ENCODE data around the gene CCT6A. TPM values are rescaled to one million over a fixed set of nuclear protein-coding genes. Genes with fewer than 3 reads are reported as not detected.
A peak's percentile ranks its signal among the peaks of the same experiment; 100 is the strongest.
"Not testable (repeated sequence)": the region's sequence is repeated elsewhere in the genome, so short reads cannot be mapped to it uniquely, and the experiment has no call there.

The CCT6A gene
- 100 to 1,000 TPM; 122 to 131 TPM for total RNA-seq

GRCh38 chr7:56051339-56052191 lies at the start of gene CCT6A, which contains the start of gene PSPH:
TSS of gene CCT6A (plus strand) at chr7:56051765. CDS start at chr7:56051849, 84 bp downstream.
TSS of gene PSPH (minus strand) at chr7:56051444. CDS start at chr7:56021212, 30,232 bp downstream.
- Mint-ChIP-seq H3K27me3 (ENCODE audit: low read depth) (no peaks in the 10 kb centered on the region), H3K4me3 (peak within 1 kb of the TSS; percentile 91 to 94), H3K9me3 (no peaks in the 10 kb centered on the region), H3K4me1 (ENCODE audit: low read depth) (peaks cover 65% of the 10 kb centered on the region), H3K27ac (peak within 1 kb of the TSS; percentile 95), H3K36me3 (ENCODE audit: insufficient read depth in 2 of 2) (peaks cover 7 to 21% of the 10 kb centered on the region in 2 donors)
- ATAC-seq (replicated peaks in 1 of 2) (peak; percentile 95 to 96), DNase-seq (peak; percentile 89 to 92)

GRCh38 chr7:56003749-56004148 lies 47.8 kb upstream of the CCT6A start:
- H3K4me3 Mint-ChIP-seq = no peak overlapping the region
- ATAC-seq (replicated peaks in 1 of 2) (no peak), DNase-seq (no peak)
- peaks cover 22% of the 10 kb centered on the region for H3K4me1 Mint-ChIP-seq (ENCODE audit: low read depth)
- H3K27me3 Mint-ChIP-seq (ENCODE audit: low read depth) = no peaks in the 10 kb centered on the region
- no peak overlapping the region for H3K27ac Mint-ChIP-seq
- peaks cover 1 to 3% of the 10 kb centered on the region in 2 donors for H3K36me3 Mint-ChIP-seq (ENCODE audit: insufficient read depth in 2 of 2)
- no peaks in the 10 kb centered on the region for H3K9me3 Mint-ChIP-seq

GRCh38 chr7:56007167-56007652 lies 44.4 kb upstream of the CCT6A start:
- Mint-ChIP-seq H3K36me3 (ENCODE audit: insufficient read depth in 2 of 2) (peaks cover 2 to 9% of the 10 kb centered on the region in 2 donors), H3K27me3 (ENCODE audit: low read depth) (no peaks in the 10 kb centered on the region), H3K4me3 (no peak overlapping the region), H3K27ac (no peak overlapping the region), H3K4me1 (ENCODE audit: low read depth) (peaks cover 5% of the 10 kb centered on the region), H3K9me3 (no peaks in the 10 kb centered on the region)
- ATAC-seq (replicated peaks in 1 of 2) (peak in 1 of 2 donors; percentile 43), DNase-seq (no peak)

DNA sequence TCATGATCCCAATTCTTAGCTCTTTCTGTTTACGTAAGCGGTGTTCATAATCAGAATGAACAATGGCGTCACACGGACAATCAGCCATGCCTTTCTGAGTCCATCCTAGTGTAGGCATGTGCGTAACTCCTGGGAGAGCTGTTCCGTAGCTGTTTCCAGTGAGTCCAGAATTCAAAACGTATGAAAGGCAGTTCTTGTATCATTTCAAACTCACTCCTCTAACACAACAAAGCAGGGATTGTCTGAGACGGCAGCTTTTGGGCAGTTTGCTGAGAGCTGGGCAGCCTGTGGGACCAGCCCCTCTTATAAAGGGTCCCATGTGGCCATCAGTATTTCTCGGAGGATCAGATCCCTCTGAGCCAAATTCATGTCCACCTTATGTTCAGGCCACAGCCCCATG lies 43.7 kb upstream of the CCT6A start:
- no peaks in the 10 kb centered on the region for H3K27me3 Mint-ChIP-seq (ENCODE audit: low read depth)

GRCh38 chr7:56009695-56010094 lies 41.9 kb upstream of the CCT6A start:
- ATAC-seq (replicated peaks in 1 of 2) (no peak), DNase-seq (no peak)
- H3K9me3 Mint-ChIP-seq = no peaks in the 10 kb centered on the region
- H3K27ac Mint-ChIP-seq = no peak overlapping the region
- H3K4me1 Mint-ChIP-seq (ENCODE audit: low read depth) = peaks cover 5% of the 10 kb centered on the region
- no peak overlapping the region for H3K4me3 Mint-ChIP-seq
- no peaks in the 10 kb centered on the region for H3K27me3 Mint-ChIP-seq (ENCODE audit: low read depth)
- peaks cover 2 to 14% of the 10 kb centered on the region in 2 donors for H3K36me3 Mint-ChIP-seq (ENCODE audit: insufficient read depth in 2 of 2)

More for the DNA sequence above, 43.7 kb upstream of the CCT6A start:
- peaks cover 5% of the 10 kb centered on the region for H3K4me1 Mint-ChIP-seq (ENCODE audit: low read depth)
- H3K4me3 Mint-ChIP-seq = no peak overlapping the region
- ATAC-seq (replicated peaks in 1 of 2) = no peak
- H3K9me3 Mint-ChIP-seq = no peaks in the 10 kb centered on the region
- DNase-seq = no peak
- H3K36me3 Mint-ChIP-seq (ENCODE audit: insufficient read depth in 2 of 2) = peaks cover 2 to 10% of the 10 kb centered on the region in 2 donors
- H3K27ac Mint-ChIP-seq = no peak overlapping the region

DNA sequence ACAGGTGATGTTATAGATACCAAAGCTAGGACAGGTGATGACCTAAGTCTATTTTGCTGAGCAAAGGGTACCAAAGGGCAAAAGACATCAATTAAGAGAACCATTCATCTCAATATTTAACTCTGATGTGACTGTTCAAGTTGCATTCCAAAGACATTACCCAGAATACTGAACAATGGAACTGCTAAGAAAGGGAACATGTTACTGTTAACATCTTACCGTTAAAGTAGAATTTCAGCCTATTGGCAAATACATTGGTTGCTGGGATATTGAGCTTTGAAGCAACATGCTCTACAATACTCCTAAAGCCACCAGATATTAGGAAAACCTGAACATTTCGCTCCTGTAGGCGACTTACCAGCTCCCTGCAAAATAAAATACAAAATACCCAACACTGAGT lies 34.5 kb upstream of the CCT6A start:
- not testable (repeated sequence) for H3K27ac Mint-ChIP-seq; H3K9me3 Mint-ChIP-seq; DNase-seq; H3K27me3 Mint-ChIP-seq (ENCODE audit: low read depth); H3K4me1 Mint-ChIP-seq (ENCODE audit: low read depth); H3K4me3 Mint-ChIP-seq; ATAC-seq (replicated peaks in 1 of 2)
- peaks cover 4 to 19% of the 10 kb centered on the region in 2 donors for H3K36me3 Mint-ChIP-seq (ENCODE audit: insufficient read depth in 2 of 2)

DNA sequence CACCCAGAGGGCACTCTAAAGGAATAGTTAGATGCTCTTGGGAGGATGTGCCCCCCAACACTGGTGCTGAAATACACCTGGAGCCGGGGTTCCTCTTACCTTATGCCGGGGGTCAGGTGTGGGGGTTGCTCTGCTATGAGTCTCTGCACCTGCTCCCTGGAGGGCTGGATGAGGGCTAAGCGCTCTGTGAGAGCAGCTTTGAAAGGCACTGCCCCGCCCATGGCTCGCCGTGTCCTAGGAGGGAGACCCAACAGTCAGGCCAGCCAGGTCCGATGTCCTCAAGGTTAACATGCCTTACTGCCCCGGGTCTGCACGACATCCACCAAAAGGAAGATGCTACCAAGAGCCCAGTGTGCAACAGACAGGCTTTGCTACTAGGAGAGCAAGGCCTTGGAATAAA lies 32.1 kb upstream of the CCT6A start:
- Mint-ChIP-seq H3K4me3 (no peak overlapping the region), H3K27me3 (ENCODE audit: low read depth) (no peaks in the 10 kb centered on the region), H3K4me1 (ENCODE audit: low read depth) (no peaks in the 10 kb centered on the region), H3K27ac (no peak overlapping the region), H3K9me3 (no peaks in the 10 kb centered on the region), H3K36me3 (ENCODE audit: insufficient read depth in 2 of 2) (peaks cover 4 to 13% of the 10 kb centered on the region in 2 donors)
- ATAC-seq (replicated peaks in 1 of 2) (no peak), DNase-seq (no peak)

GRCh38 chr7:56023500-56023899 lies 28.1 kb upstream of the CCT6A start:
- Mint-ChIP-seq H3K27ac (no peak overlapping the region), H3K27me3 (ENCODE audit: low read depth) (no peaks in the 10 kb centered on the region)
- ATAC-seq (replicated peaks in 1 of 2) = no peak

DNA sequence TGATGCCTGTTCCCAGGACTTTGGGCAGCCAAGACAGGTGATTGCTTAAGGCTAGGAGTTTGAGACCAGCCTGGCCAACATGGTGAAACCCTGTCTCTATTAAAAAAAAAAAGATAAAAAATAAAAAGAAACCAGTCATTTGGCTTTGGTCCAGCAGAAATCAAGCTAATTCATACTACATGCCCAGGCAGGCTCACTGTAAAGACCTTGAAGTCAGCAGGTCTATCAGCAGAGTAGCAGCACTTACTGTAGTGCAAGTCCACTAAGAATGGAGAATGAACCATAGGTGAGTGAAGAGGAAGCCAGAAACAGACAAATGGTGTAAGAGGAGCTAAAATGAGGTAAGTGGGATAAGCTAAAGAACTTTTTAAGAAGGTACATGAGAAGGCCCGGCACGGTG lies 25.0 kb upstream of the CCT6A start:
- Mint-ChIP-seq H3K4me3 (no peak overlapping the region), H3K27ac (no peak overlapping the region), H3K36me3 (ENCODE audit: insufficient read depth in 2 of 2) (peaks cover 4 to 13% of the 10 kb centered on the region in 2 donors), H3K27me3 (ENCODE audit: low read depth) (no peaks in the 10 kb centered on the region), H3K4me1 (ENCODE audit: low read depth) (peaks cover 3% of the 10 kb centered on the region), H3K9me3 (no peaks in the 10 kb centered on the region)
- DNase-seq (no peak), ATAC-seq (replicated peaks in 1 of 2) (no peak)

More at GRCh38 chr7:56023500-56023899, 28.1 kb upstream of the CCT6A start:
- Mint-ChIP-seq H3K4me1 (ENCODE audit: low read depth) (no peaks in the 10 kb centered on the region), H3K36me3 (ENCODE audit: insufficient read depth in 2 of 2) (peaks cover 6 to 16% of the 10 kb centered on the region in 2 donors), H3K4me3 (no peak overlapping the region), H3K9me3 (no peaks in the 10 kb centered on the region)
- DNase-seq = no peak

- Mint-ChIP-seq H3K27ac (no peak overlapping the region), H3K9me3 (no peaks in the 10 kb centered on the region), H3K36me3 (ENCODE audit: insufficient read depth in 2 of 2) (peaks cover 6 to 17% of the 10 kb centered on the region in 2 donors), H3K4me1 (ENCODE audit: low read depth) (peaks cover 19% of the 10 kb centered on the region), H3K27me3 (ENCODE audit: low read depth) (no peaks in the 10 kb centered on the region), H3K4me3 (no peak overlapping the region)
- ATAC-seq (replicated peaks in 1 of 2) (no peak), DNase-seq (no peak)
Measured at GRCh38 chr7:56028942-56029630, 22.5 kb upstream of the CCT6A start.

DNA sequence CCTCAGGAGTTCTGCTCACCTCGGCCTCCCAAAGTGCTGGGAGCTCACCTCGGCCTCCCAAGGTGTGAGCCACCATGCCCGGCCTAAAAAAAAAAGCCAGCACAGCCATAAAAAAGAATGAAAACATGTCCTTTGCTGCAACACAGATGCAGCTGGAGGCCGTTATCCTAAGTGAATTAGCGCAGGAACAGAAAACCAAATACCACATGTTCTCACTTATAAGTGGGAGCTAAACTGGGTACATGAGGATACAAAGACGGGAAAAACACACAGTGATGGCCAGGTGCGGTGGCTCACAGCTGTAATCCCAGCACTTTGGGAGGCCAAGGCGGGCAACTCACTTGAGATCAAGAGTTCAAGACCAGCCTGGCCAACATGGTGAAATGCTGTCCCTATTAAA lies 21.2 kb upstream of the CCT6A start:
- H3K36me3 Mint-ChIP-seq (ENCODE audit: insufficient read depth in 2 of 2) = peaks cover 6 to 12% of the 10 kb centered on the region in 2 donors
- H3K27me3 Mint-ChIP-seq (ENCODE audit: low read depth) = no peaks in the 10 kb centered on the region
- peaks cover 19% of the 10 kb centered on the region for H3K4me1 Mint-ChIP-seq (ENCODE audit: low read depth)
- DNase-seq (no peak), ATAC-seq (replicated peaks in 1 of 2) (no peak)
- H3K9me3 Mint-ChIP-seq = no peaks in the 10 kb centered on the region
- H3K4me3 Mint-ChIP-seq = no peak overlapping the region
- no peak overlapping the region for H3K27ac Mint-ChIP-seq

- ATAC-seq (replicated peaks in 1 of 2); H3K27ac Mint-ChIP-seq; H3K27me3 Mint-ChIP-seq (ENCODE audit: low read depth); DNase-seq; H3K9me3 Mint-ChIP-seq: not testable (repeated sequence)
- Mint-ChIP-seq H3K4me3 (peak overlapping the region; percentile 69 to 96), H3K36me3 (ENCODE audit: insufficient read depth in 2 of 2) (peaks cover 6 to 12% of the 10 kb centered on the region in 2 donors), H3K4me1 (ENCODE audit: low read depth) (peaks cover 19% of the 10 kb centered on the region)
Measured at GRCh38 chr7:56031556-56031955, 20.0 kb upstream of the CCT6A start.

- ATAC-seq (replicated peaks in 1 of 2); H3K9me3 Mint-ChIP-seq; H3K27ac Mint-ChIP-seq; DNase-seq; H3K27me3 Mint-ChIP-seq (ENCODE audit: low read depth): not testable (repeated sequence)
- peaks cover 19% of the 10 kb centered on the region for H3K4me1 Mint-ChIP-seq (ENCODE audit: low read depth)
- peak overlapping the region; percentile 69 to 96 for H3K4me3 Mint-ChIP-seq
- peaks cover 4 to 10% of the 10 kb centered on the region in 2 donors for H3K36me3 Mint-ChIP-seq (ENCODE audit: insufficient read depth in 2 of 2)
Measured at GRCh38 chr7:56032578-56032977, 19.0 kb upstream of the CCT6A start.

All from activated T-cell treated with anti-CD3 and anti-CD28 coated beads, Interleukin-2, amount 50 U/mL, for 72 hours (primary cell).